IPS-NIHi11 (cell line): Measurements from ENCODE around the gene TNNI2.
"Not testable (repeated sequence)": the region's sequence is repeated elsewhere in the genome, so short reads cannot be mapped to it uniquely, and the experiment has no call there.

ENCODE experiments used
- DNase-seq: peaks from one replicate; pipeline ENCODE4 v3.0.0; 2012; ENCODE audit warnings: mixed read lengths, low spot score

Gene TNNI2

DNA sequence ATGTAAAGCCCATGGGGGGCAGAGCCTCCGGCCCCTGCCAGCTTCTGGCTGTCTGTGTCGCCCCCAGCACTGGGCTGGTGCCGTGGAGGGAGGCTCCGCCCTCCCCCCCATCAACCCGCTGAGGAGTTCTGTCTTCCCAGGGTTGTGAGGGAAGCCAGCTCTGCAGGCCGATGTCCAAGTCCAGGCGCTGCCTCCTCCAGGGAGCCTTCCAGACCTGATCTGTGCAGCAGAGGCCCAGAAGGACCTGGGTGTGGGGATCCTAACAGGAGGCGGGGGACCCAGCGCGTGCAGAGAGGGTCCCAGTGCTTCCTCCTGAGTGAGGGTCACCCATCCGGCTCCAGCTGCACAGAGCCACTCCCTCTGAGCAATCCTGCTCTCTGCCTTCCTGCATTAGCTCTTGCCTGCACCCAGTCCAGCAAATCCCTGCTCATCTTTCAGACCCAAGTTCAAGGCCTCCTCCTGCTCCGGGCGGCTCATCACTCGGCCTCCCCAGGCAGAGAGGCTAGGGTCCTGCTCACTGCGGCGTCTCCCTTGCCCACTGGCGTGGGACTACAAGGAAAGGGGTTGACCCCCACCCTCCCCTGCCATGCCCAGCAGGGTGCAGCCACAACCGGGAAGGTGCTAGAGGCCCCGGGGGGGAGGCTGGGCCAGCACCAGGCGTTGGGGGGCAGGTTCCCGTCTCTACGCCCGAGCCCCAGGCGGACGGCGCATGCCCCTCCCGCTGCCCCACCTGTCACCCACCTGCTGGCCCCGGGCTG lies 36.5 kb downstream of the TNNI2 start:
- DNase-seq: no peak

- DNase-seq: not testable (repeated sequence)
Observed at GRCh38 chr11:1875851-1876301, 37.1 kb downstream of the TNNI2 start.

- peak; percentile 87 for DNase-seq
Observed at GRCh38 chr11:1876361-1877063, 37.7 kb downstream of the TNNI2 start.

GRCh38 chr11:1877211-1878136 lies 38.7 kb downstream of the TNNI2 start:
- no peak for DNase-seq

GRCh38 chr11:1878137-1879031 lies 39.6 kb downstream of the TNNI2 start:
- no peak for DNase-seq

GRCh38 chr11:1879342-1879940 lies 40.7 kb downstream of the TNNI2 start:
- DNase-seq: no peak

DNA sequence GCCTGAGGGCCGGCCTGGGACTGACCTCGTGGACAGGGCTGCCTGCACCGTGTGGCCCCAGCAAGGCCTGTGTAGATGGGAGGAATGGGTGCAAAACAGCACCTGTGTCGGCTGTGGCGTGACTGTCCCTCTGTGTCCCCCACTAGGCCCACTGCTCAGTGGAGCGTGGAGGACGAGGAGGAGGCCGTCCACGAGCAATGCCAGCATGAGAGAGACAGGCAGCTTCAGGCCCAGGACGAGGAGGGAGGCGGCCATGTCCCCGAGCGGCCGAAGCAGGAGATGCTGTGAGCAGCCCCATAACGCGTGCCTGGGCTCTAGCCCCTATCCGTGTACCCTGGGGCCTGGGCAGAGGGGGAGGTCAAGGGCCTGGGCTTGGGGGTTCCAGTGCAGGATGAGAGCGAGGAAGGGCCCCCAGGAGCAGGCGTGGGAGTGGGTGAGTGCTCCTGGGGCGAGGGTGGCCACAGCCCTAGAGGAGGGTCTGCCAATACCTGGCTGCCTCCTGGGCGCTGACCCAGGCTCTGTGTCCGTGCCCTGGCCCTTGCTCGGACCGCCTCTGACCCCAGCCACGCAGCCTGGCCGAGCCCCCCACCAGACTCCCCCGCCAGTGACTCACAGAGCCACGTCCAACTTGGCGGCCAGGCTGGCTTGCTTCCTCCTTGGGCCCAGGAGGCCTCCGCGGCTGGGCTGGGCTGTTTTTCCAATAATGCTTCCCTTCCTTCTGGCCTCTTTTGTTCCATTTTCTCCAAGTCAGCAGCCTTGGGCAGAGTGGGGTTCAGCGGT lies 41.4 kb downstream of the TNNI2 start:
- DNase-seq: peak; percentile 12

GRCh38 chr11:1880746-1881441 lies 42.1 kb downstream of the TNNI2 start:
- DNase-seq: no peak

DNA sequence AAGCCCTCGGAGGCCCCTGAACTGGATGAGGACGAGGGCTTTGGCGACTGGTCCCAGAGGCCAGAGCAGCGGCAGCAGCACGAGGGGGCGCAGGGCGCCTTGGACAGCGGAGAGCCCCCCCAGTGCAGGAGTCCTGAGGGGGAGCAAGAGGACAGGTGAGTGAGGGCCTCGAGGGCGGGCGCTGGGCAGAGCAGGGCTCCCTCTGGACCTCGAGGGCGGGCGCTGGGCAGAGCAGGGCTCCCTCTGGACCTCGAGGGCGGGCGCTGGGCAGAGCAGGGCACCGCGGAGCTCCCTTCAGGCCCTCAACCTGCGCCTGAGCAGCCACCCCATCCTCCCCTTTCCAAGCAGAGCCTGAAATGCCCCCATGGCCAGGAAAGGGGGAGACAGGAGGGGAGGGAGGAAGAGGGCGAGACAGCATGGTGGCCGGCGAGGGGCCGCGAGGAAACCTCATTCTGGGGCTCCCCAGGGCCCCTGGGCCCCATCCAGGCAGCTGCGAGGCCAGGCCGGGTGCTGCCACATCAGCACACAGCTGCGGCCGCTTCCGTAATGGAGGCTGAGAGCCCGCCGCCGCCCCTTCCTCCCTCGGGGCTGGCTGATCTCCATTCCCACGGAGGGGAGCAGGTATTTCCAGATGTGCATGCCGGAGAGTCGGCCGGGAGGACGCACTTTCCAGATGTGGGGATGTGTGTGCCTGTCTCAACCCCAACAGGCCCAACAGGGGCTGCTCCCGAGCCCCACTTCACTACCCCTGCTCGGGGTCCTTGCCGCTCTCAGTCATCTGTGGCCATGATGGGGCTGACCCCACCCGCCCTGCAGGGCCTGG lies 42.9 kb downstream of the TNNI2 start:
- DNase-seq: peak; percentile 7

DNA sequence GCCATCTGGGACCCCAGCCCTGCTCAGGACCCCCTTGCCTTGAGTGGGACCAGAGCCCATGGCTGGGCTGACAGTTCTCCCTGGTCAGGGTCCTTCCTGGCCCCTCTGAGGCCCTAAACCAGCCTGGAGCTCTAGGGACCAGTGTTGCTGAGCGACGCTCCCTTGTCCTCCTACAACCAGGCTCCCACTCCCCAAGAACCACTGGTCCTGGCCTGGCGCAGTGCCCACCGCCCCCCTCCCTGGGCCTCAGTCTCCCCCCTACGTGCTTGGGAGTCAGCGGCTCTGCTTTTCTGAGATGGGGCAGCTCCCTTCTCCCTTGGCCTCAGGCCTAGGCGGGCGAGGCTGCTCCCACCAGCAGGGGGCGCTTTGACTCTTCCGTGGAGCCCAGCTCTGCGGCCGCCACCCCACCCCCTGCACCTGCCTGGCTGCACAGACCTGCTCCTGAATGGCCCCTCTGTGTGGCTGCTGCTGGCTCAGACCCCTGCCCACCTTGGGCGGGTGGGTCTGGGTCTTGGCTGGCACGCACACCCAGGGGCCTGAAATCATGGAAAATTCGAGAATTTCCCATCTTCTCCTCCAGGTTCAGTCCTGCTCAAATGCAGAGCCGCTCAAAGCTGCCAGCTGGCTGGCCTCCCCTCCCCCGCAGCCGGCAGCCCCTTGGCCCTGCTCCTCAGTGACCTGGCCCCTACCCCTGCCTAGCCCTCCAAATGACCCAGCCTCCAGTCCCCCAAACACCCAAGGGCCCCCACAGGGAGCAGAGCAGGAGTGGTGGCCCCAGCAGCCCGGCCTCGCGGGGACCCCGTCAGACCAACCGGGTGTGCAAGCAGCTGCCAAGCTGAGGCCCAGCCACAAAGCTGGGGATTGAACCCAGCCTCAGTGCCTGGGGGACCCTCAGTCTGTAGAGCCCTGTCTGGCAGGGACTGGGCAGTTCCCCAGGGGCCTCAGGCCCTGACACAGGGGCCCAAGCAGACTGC lies 43.8 kb downstream of the TNNI2 start:
- DNase-seq: peak; percentile 100

DNA sequence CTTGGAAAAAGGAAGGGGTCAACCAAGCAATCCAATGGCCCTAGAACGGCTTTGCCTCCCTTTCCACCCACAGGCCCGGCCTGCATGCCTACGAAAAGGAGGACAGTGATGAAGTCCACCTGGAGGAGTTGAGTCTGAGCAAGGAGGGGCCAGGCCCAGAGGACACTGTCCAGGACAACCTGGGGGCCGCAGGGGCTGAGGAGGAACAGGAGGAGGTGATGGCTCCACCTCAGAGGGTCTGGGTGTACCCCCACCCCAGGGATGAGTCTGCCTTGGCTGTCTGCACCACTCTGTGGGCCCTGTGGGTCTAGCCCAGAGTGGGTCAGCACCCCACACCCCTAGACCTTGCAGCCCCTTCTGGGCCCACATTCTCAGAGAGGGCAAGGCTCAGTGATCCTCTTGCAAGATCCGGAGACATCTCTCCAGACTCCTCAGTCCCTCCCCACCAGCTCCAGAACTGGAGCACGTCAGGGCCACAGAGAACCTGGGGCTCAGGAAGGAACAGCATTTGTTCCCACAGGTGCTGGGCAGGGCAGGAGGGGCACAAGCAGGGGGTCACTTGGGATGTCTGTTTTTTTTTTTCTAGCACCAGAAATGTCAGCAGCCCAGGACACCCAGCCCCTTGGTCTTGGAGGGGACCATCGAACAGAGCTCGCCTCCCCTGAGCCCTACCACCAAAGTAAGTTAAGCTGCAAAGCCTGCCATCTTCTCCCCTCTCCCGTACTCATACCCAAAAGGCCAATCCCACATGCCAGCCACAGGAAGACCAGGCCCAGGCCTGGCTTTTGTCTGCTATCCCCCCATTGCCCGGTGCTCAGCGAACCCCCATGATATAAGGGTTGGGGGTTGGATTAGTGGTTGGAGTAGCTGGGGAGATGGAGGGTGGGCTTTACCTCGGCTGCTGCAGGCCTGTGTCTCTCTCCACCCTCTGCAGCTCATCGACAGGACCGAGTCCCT lies 44.8 kb downstream of the TNNI2 start:
- DNase-seq: peak; percentile 38

GRCh38 chr11:1884303-1884700 lies 45.5 kb downstream of the TNNI2 start:
- DNase-seq: no peak

DNA sequence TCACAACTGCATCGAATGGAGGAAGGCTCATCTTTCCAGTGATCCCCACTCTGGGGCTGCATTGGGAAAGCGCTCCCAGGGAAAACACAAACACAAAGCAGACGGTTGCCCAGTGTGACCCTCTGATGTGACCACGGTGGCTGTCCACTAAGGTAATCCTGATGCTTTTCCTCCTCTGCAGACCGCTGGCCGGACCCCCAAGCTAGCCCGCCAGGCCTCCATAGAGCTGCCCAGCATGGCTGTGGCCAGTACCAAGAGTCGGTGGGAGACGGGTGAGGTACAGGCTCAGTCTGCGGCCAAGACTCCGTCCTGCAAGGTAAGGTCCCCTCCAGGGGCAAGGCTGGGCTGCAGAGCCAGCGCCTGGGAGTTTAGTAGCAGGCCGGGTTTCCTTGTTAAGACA lies 47.8 kb downstream of the TNNI2 start:
- DNase-seq: not testable (repeated sequence)

GRCh38 chr11:1887451-1888346 lies 48.9 kb downstream of the TNNI2 start:
- DNase-seq: no peak

DNA sequence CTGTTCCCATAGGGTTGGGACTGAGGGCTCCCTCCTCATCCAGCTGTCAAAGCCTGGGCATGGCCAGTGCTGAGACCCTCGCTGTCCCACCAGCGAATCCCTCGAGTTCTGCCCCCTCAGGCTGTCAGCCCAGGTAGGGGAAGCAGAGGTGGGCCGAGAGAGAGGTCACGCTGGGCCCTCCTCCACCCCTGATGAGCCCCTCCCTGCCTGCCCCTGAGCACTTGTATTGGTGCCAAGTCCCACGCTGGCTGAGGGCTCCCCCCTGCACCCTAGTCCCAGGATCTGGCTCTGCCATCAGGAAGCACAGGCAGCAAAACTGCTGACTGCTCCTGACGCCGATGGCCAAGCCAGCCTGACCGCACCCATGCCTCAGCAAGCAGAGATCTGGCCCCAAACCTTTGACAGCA lies 49.6 kb downstream of the TNNI2 start:
- peak; percentile 5 for DNase-seq
